H9 (cell line): ENCODE data around the gene SNX30. TPM values are rescaled to one million over a fixed set of nuclear protein-coding genes. Genes with fewer than 3 reads are reported as not detected.

Experiments used
- DNase-seq: peaks from one replicate; pipeline ENCODE4 v3.0.0-alpha.2; 2017
- H2AFZ ChIP-seq: one replicate; pipeline ENCODE4 v1.6.1; 2013; ENCODE audit warnings: mild to moderate bottlenecking, low read length, control low read depth, moderate library complexity
- H2AK5ac ChIP-seq: 2 replicates; pipeline ENCODE4 v1.6.1; 2013; ENCODE audit warnings: low read length, control low read depth, mixed read lengths; ENCODE audit not compliant: insufficient read length
- H2BK120ac ChIP-seq: one replicate; pipeline ENCODE4 v1.6.1; 2013; ENCODE audit warnings: low read depth, mild to moderate bottlenecking, low read length, control low read depth, inconsistent platforms; ENCODE audit not compliant: poor library complexity, severe bottlenecking
- H2BK12ac ChIP-seq: 2 replicates; pipeline ENCODE4 v1.6.1; 2013; ENCODE audit warnings: low read length, control low read depth, mixed read lengths, low read depth; ENCODE audit not compliant: insufficient read length
- H2BK15ac ChIP-seq: 2 replicates; pipeline ENCODE4 v1.6.1; 2013; ENCODE audit warnings: low read depth, low read length, control low read depth
- H2BK20ac ChIP-seq: one replicate; pipeline ENCODE4 v1.6.1; 2013; ENCODE audit warnings: low read depth, mild to moderate bottlenecking, low read length, control low read depth, inconsistent platforms; ENCODE audit not compliant: poor library complexity, severe bottlenecking
- H2BK5ac ChIP-seq: 2 replicates; pipeline ENCODE4 v1.6.1; 2013; ENCODE audit warnings: low read length, control low read depth, mixed read lengths; ENCODE audit not compliant: insufficient read length
- H3K14ac ChIP-seq: 2 replicates; pipeline ENCODE4 v1.6.1; 2013; ENCODE audit warnings: low read length, control low read depth; ENCODE audit not compliant: insufficient read depth
- H3K18ac ChIP-seq: 2 replicates; pipeline ENCODE4 v1.6.1; 2013; ENCODE audit warnings: low read depth, mild to moderate bottlenecking, mixed read lengths, low read length, control low read depth; ENCODE audit not compliant: insufficient read length
- H3K23ac ChIP-seq: 2 replicates; pipeline ENCODE4 v1.6.1; 2013; ENCODE audit warnings: low read length, control low read depth, mixed read lengths, low read depth; ENCODE audit not compliant: insufficient read length
- H3K23me2 ChIP-seq: 2 replicates; pipeline ENCODE4 v1.6.1; 2013; ENCODE audit warnings: low read depth, mild to moderate bottlenecking, mixed read lengths, low read length, control low read depth; ENCODE audit not compliant: insufficient read length, poor library complexity, severe bottlenecking
- H3K27ac ChIP-seq: 2 replicates; pipeline ENCODE4 v1.5.1; 2013; ENCODE audit warnings: low read length, control low read depth, mixed read lengths, low read depth; ENCODE audit not compliant: insufficient read length
- H3K27me3 ChIP-seq: 2 replicates; pipeline ENCODE4 v1.6.1; 2013; ENCODE audit warnings: low read length, control low read depth, inconsistent platforms; ENCODE audit not compliant: insufficient read depth
- H3K4ac ChIP-seq: 2 replicates; pipeline ENCODE4 v1.6.1; 2013; ENCODE audit warnings: low read depth, mild to moderate bottlenecking, control low read depth, inconsistent platforms, low read length, moderate library complexity
- H3K4me1 ChIP-seq: 2 replicates; pipeline ENCODE4 v1.6.1; 2013; ENCODE audit warnings: low read length, control low read depth, inconsistent platforms; ENCODE audit not compliant: insufficient read depth
- H3K4me2 ChIP-seq: 2 replicates; pipeline ENCODE4 v1.6.1; 2013; ENCODE audit warnings: low read length, control low read depth, mixed read lengths; ENCODE audit not compliant: insufficient read length, insufficient read depth
- H3K56ac ChIP-seq: 2 replicates; pipeline ENCODE4 v1.6.1; 2013; ENCODE audit warnings: low read depth, mild to moderate bottlenecking, mixed read lengths, low read length, control low read depth; ENCODE audit not compliant: insufficient read length
- H3K79me1 ChIP-seq: 2 replicates; pipeline ENCODE4 v1.6.1; 2013; ENCODE audit warnings: low read depth, mild to moderate bottlenecking, moderate library complexity, low read length, control low read depth, inconsistent platforms; ENCODE audit not compliant: insufficient read depth, poor library complexity, severe bottlenecking
- H3K79me2 ChIP-seq: 2 replicates; pipeline ENCODE4 v1.6.1; 2013; ENCODE audit warnings: low read length, control low read depth, inconsistent platforms; ENCODE audit not compliant: insufficient read depth
- H3K9ac ChIP-seq: 2 replicates; pipeline ENCODE4 v1.6.1; 2013; ENCODE audit warnings: low read length, control low read depth, mixed read lengths; ENCODE audit not compliant: insufficient read length; ENCODE audit errors: extremely low read depth
- H3K9me3 ChIP-seq: one replicate; pipeline ENCODE4 v1.6.1; 2013; ENCODE audit warnings: low read depth, low read length, inconsistent platforms; ENCODE audit not compliant: control insufficient read depth
- H3T11ph ChIP-seq: one replicate; pipeline ENCODE4 v1.6.1; 2013; ENCODE audit warnings: mild to moderate bottlenecking, low read length, control low read depth, inconsistent platforms
- H4K20me1 ChIP-seq: one replicate; pipeline ENCODE4 v1.6.1; 2013; ENCODE audit not compliant: control insufficient read depth, insufficient read length, insufficient read depth
- H4K5ac ChIP-seq: 2 replicates; pipeline ENCODE4 v1.6.1; 2013; ENCODE audit warnings: low read depth, mild to moderate bottlenecking, mixed read lengths, low read length, control low read depth; ENCODE audit not compliant: insufficient read length
- H4K8ac ChIP-seq: replicated peaks from 2 replicates; pipeline ENCODE4 v1.6.1; 2013; ENCODE audit warnings: low read length, control low read depth, mixed read lengths, low read depth; ENCODE audit not compliant: insufficient read length
- H4K91ac ChIP-seq: 2 replicates; pipeline ENCODE4 v1.6.1; 2013; ENCODE audit warnings: low read depth, mild to moderate bottlenecking, moderate library complexity, mixed read lengths, low read length, control low read depth; ENCODE audit not compliant: insufficient read length
- H3K27ac Mint-ChIP-seq, 3 experiments: 2 replicates in 2 of 3; 3 replicates in 1 of 3; pipeline ENCODE4 v1.8.0; 2020 to 2021; ENCODE audit warnings: mixed read lengths in 3 of 3, mild to moderate bottlenecking in 1 of 3, moderate library complexity in 1 of 3
- H3K27me3 Mint-ChIP-seq: 2 replicates; pipeline ENCODE4 v1.8.0; 2021; ENCODE audit warnings: low read depth, mild to moderate bottlenecking, moderate library complexity, mixed read lengths
- H3K36me3 Mint-ChIP-seq, 3 experiments: 2 replicates in 2 of 3; 3 replicates in 1 of 3; pipeline ENCODE4 v1.8.0; 2020 to 2021; ENCODE audit warnings: low read depth in 3 of 3, mixed read lengths in 3 of 3; ENCODE audit not compliant: insufficient read depth in 1 of 3
- H3K4me1 Mint-ChIP-seq, 2 experiments: 2 replicates each; pipeline ENCODE4 v1.8.0; 2020; ENCODE audit warnings: mixed read lengths in 2 of 2
- H3K4me3 Mint-ChIP-seq, 2 experiments: 2 replicates in 1 of 2; 3 replicates in 1 of 2; pipeline ENCODE4 v1.8.0; 2020 to 2021; ENCODE audit warnings: mild to moderate bottlenecking in 2 of 2, mixed read lengths in 2 of 2, moderate library complexity in 1 of 2
- H3K9me3 Mint-ChIP-seq, 2 experiments: 2 replicates in 1 of 2; 3 replicates in 1 of 2; pipeline ENCODE4 v1.8.0; 2020; ENCODE audit warnings: mild to moderate bottlenecking in 2 of 2, mixed read lengths in 2 of 2, moderate library complexity in 1 of 2
- CTCF ChIP-seq: fragments of 200-600 bp; sonication (generic); conservative IDR thresholded peaks from 3 replicates; pipeline ENCODE4 v1.8.0; 2021; ENCODE audit warnings: antibody characterized with exemption, mild to moderate bottlenecking
- WGBS: extraction: QIAGEN DNeasy Blood & Tissue Kit; methylation state at CpG from one replicate; pipeline ENCODE4 v1.1.7; 2013; ENCODE audit warnings: missing lambda C conversion rate, low lambda C conversion rate, mixed read lengths; ENCODE audit not compliant: insufficient read length; ENCODE audit errors: extremely low coverage; 5-methylcytosine and 5-hydroxymethylcytosine counted together
- total RNA-seq: library from RNA; stranded (reverse); gene quantifications from 2 replicates; pipeline ENCODE4 v1.2.1, GENCODE V29; 2021

Gene SNX30
- total RNA-seq, 1 experiment from 2014 or later = 10.3 TPM

- H3K23ac ChIP-seq = no peak overlapping the region
- no peak overlapping the region for H4K8ac ChIP-seq
- Mint-ChIP-seq H3K36me3 (peaks cover 0 to 5% (median 2%) of the 10 kb centered on the region in 3 experiments; a peak in 3 of 7 replicates), H3K27ac (no peak overlapping the region; a peak in 1 of 7 replicates), H3K4me1 (0 out of 4 replicates have a peak, but pooled peaks cover 3% of the 10 kb centered on the region in 2 experiments), H3K4me3 (no peak overlapping the region), H3K27me3 (no peaks in the 10 kb centered on the region), H3K9me3 (no peaks in the 10 kb centered on the region; a peak in 1 of 5 replicates)
- H2BK20ac ChIP-seq = no peak overlapping the region
- no peak overlapping the region for H3K4me2 ChIP-seq
- no peak overlapping the region for H4K5ac ChIP-seq
- H3K79me2 ChIP-seq = no peaks in the 10 kb centered on the region; the same call in 1 of the 2 replicates
- no peak overlapping the region for H3K56ac ChIP-seq
- no peaks in the 10 kb centered on the region for H3K4me1 ChIP-seq
- no peak overlapping the region for H3T11ph ChIP-seq
- DNase-seq = no peak
- H3K23me2 ChIP-seq = no peaks in the 10 kb centered on the region
- H2AFZ ChIP-seq = no peak overlapping the region
- no CpG with 5 or more reads among the region's 1 CpG for WGBS
- H2BK5ac ChIP-seq = no peak overlapping the region
- no peak overlapping the region for H2BK12ac ChIP-seq
- no peaks in the 10 kb centered on the region for H3K9me3 ChIP-seq
- no peak overlapping the region for H3K9ac ChIP-seq
- H4K91ac ChIP-seq = no peak overlapping the region
- no peak overlapping the region for H3K18ac ChIP-seq
- H4K20me1 ChIP-seq = no peaks in the 10 kb centered on the region
- no peak overlapping the region for H2BK15ac ChIP-seq
- no peak for TF ChIP-seq CTCF
- H3K14ac ChIP-seq = no peak overlapping the region
- H2BK120ac ChIP-seq = no peak overlapping the region
- H3K27me3 ChIP-seq = no peaks in the 10 kb centered on the region
- H3K27ac ChIP-seq = no peak overlapping the region
- no peak overlapping the region for H2AK5ac ChIP-seq
- H3K4ac ChIP-seq = no peak overlapping the region
- H3K79me1 ChIP-seq = no peaks in the 10 kb centered on the region
Measured at GRCh38 chr9:112719241-112719691, 31.3 kb upstream of the SNX30 start.
